Lung (tissue), 12 donors: ENCODE results near the gene FHOD3. TPM values are rescaled to one million over a fixed set of nuclear protein-coding genes. Genes with fewer than 3 reads are reported as not detected.
A peak's percentile ranks its signal among the peaks of the same experiment; 100 is the strongest.

Experiments
- ATAC-seq: fragments of 200-7000 bp; cut with Tn5 transposase; one replicate; pipeline ENCODE4 v1.9.1; 2020; ENCODE audit warnings: moderate number of reproducible peaks; ENCODE audit not compliant: insufficient read depth, low FRiP score
- DNase-seq, 3 donors: peaks; one replicate each; pipeline ENCODE4 v3.0.0-alpha.2; 2013 to 2017
- H3K27ac ChIP-seq, 2 donors: one replicate each; pipeline ENCODE4 v1.5.1; 2013; ENCODE audit warnings: mild to moderate bottlenecking in 2 of 2, moderate library complexity in 2 of 2, control low read depth in 1 of 2, inconsistent platforms in 1 of 2, low read depth in 1 of 2, low read length in 1 of 2
- H3K27me3 ChIP-seq, 3 donors: one replicate each; pipeline ENCODE4 v1.5.1; 2013; ENCODE audit warnings: low read length in 2 of 3; ENCODE audit not compliant: control insufficient read depth in 3 of 3, insufficient read depth in 3 of 3
- H3K36me3 ChIP-seq, 4 donors: one replicate each; pipeline ENCODE4 v1.5.1; 2013; ENCODE audit warnings: low read length in 4 of 4, mild to moderate bottlenecking in 1 of 4, moderate library complexity in 1 of 4; ENCODE audit not compliant: control insufficient read depth in 4 of 4, insufficient read depth in 4 of 4
- H3K4me1 ChIP-seq, 5 donors: one replicate each; pipeline ENCODE4 v1.5.1; 2013; ENCODE audit warnings: low read length in 5 of 5, mild to moderate bottlenecking in 2 of 5, moderate library complexity in 1 of 5; ENCODE audit not compliant: control insufficient read depth in 5 of 5, insufficient read depth in 5 of 5
- H3K4me3 ChIP-seq: one replicate; pipeline ENCODE4 v1.5.1; 2013; ENCODE audit warnings: mild to moderate bottlenecking, control low read depth, moderate library complexity
- H3K9ac ChIP-seq, 2 donors: one replicate each; pipeline ENCODE4 v1.5.1; 2013; ENCODE audit warnings: low read length in 2 of 2, control low read depth in 1 of 2; ENCODE audit not compliant: insufficient read depth in 1 of 2
- H3K9me3 ChIP-seq, 4 donors: one replicate each; pipeline ENCODE4 v1.5.1; 2013; ENCODE audit warnings: low read length in 3 of 4, mild to moderate bottlenecking in 1 of 4, moderate library complexity in 1 of 4; ENCODE audit not compliant: control insufficient read depth in 4 of 4, insufficient read depth in 3 of 4
- WGBS, 2 donors: extraction: QIAGEN DNeasy Blood & Tissue Kit; methylation state at CpG; one replicate each; pipeline ENCODE4 v1.1.7; 2013; 5-methylcytosine and 5-hydroxymethylcytosine counted together
- polyA plus RNA-seq, 2 donors: library from polyadenylated mRNA; stranded (reverse); fragments of 200-250 nt; gene quantifications; one replicate each; pipeline ENCODE4 v1.2.1, GENCODE V29; 2013
- total RNA-seq, 2 donors: library from RNA; depleted of rRNA in 1 of 2; stranded (reverse); fragments of >200 nt in 1 of 2; gene quantifications; one replicate each; pipeline ENCODE4 v1.2.1, GENCODE V29; 2014 to 2021
- TF ChIP-seq, protein P1 (sequence below): IDR thresholded peaks from 2 replicates; pipeline ENCODE4 v1.5.1; 2012; ENCODE audit warnings: mild to moderate bottlenecking; ENCODE audit errors: control extremely low read depth, extremely low read depth
- donor health status: control.
- donor health status: control.
- donor health status: Bipolar disorder and iron deficiency.
- donor health status: healthy.
- donor health status: DM: yes; HTN: yes; CAD: no.

The FHOD3 gene
- total and polyA plus RNA-seq, 4 donors: 1.0 to 7.4 (median 2.9) TPM

DNA sequence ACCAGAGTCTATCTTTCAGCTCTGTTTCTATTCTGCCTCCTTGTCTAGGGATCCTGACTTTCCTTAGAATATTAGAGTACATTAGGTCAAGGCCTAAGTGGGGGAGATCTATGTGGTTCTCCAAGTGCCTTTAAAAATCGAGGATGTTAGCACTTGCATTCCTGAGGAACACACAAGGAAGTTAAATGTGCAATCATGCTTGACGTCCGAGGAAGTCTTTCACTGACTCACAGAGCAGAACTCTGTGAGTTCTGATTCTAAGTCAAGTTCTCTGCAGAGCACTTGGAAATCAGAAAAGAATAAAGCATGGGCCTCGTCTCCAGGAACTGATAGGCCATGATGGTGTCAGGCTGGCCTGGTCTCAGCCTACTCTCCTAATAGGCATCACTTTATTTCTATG lies 17.2 kb downstream of the FHOD3 start:
- Histone ChIP-seq H3K27ac (peak overlapping the region in 1 of 2 donors; percentile 85), H3K27me3 (peaks cover 0 to 3% (median under 1%) of the 10 kb centered on the region in 3 donors), H3K4me3 (no peak overlapping the region), H3K9ac (no peak overlapping the region), H3K4me1 (peaks cover 0 to 20% (median 0%) of the 10 kb centered on the region in 5 donors), H3K9me3 (no peaks in the 10 kb centered on the region), H3K36me3 (no peaks in the 10 kb centered on the region)
- DNase-seq: no peak
- 36 to 56% methylated on average over 4 of the region's 4 CpGs for WGBS, 2 donors
- ATAC-seq: no peak
- TF ChIP-seq, protein P1, sequence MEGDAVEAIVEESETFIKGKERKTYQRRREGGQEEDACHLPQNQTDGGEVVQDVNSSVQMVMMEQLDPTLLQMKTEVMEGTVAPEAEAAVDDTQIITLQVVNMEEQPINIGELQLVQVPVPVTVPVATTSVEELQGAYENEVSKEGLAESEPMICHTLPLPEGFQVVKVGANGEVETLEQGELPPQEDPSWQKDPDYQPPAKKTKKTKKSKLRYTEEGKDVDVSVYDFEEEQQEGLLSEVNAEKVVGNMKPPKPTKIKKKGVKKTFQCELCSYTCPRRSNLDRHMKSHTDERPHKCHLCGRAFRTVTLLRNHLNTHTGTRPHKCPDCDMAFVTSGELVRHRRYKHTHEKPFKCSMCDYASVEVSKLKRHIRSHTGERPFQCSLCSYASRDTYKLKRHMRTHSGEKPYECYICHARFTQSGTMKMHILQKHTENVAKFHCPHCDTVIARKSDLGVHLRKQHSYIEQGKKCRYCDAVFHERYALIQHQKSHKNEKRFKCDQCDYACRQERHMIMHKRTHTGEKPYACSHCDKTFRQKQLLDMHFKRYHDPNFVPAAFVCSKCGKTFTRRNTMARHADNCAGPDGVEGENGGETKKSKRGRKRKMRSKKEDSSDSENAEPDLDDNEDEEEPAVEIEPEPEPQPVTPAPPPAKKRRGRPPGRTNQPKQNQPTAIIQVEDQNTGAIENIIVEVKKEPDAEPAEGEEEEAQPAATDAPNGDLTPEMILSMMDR: no peak

DNA sequence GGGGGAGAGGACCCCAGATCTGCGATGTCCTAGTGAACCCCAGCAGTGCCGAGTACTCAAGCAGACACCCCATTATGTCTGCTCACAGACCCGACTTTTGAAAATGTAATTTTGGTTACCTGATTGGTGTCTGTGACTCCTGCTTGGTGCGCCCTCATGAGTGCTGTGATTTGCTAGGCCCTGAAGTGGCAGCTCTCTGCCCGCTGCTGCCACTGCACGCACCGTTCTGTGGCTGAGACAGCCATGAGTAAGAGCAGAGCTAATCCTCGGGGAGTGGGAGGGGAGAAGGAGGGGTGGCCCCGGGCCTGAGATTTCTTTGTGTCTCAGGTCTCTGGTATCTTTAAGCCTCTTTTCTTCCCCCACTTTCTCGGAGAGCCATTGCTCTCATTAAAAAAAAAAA lies 18.2 kb downstream of the FHOD3 start:
- 77 to 82% methylated on average over 10 of the region's 10 CpGs for WGBS, 2 donors
- TF ChIP-seq, protein P1: no peak
- Histone ChIP-seq H3K9ac (no peak overlapping the region), H3K27me3 (peaks cover 0 to 3% (median 0%) of the 10 kb centered on the region in 3 donors), H3K27ac (peak overlapping the region in 1 of 2 donors; percentile 67), H3K4me3 (no peak overlapping the region), H3K36me3 (no peaks in the 10 kb centered on the region), H3K4me1 (peaks cover 0 to 19% (median 0%) of the 10 kb centered on the region in 5 donors), H3K9me3 (no peaks in the 10 kb centered on the region)
- ATAC-seq (no peak), DNase-seq (no peak)

DNA sequence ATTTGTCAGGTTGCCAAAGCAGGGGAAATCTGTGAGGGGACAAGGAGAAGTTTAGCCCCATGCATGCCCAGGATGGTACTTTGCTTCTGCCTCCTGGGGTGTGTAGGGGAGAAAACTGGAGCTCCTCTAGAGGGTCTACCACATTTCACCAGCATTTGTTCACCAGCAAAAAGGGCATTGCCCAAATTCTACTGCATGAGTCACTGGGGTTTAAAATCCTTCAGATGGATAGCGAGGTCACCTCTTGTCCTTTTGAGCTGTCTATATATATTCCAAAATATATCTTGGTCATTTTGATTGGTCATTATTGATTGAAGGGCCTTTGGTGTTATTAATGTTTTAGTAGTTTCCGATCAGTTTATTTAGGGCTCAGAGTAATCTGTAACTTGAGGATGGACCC lies 18.7 kb downstream of the FHOD3 start:
- ATAC-seq: no peak
- 89% methylated on average over 2 of the region's 2 CpGs for WGBS, 2 donors

More for the DNA sequence above, 18.7 kb downstream of the FHOD3 start:
- peak overlapping the region in 1 of 2 donors; percentile 55 for H3K27ac ChIP-seq
- peaks cover 0 to 3% (median 0%) of the 10 kb centered on the region in 3 donors for H3K27me3 ChIP-seq
- no peaks in the 10 kb centered on the region for H3K9me3 ChIP-seq
- no peak for DNase-seq
- H3K36me3 ChIP-seq: no peaks in the 10 kb centered on the region
- H3K9ac ChIP-seq: no peak overlapping the region
- H3K4me1 ChIP-seq: peaks cover 0 to 19% (median 0%) of the 10 kb centered on the region in 5 donors
- TF ChIP-seq, protein P1: no peak
- no peak overlapping the region for H3K4me3 ChIP-seq
